Right lobe of liver (tissue), 4 donors: ENCODE results near the gene TRAPPC2.

ENCODE experiments used
- CTCF ChIP-seq, 4 donors: fragments of 200-600 bp in 3 of 4; fragments of 450-650 bp in 1 of 4; IDR thresholded peaks; one replicate each; pipeline versions ENCODE4 v1.5.1 to v1.8.0; 2016 to 2022; ENCODE audit warnings: antibody characterized with exemption in 4 of 4, mild to moderate bottlenecking in 2 of 4
- POLR2A ChIP-seq: fragments of 450-650 bp; IDR thresholded peaks from one replicate; pipeline ENCODE4 v1.6.1; 2017; ENCODE audit warnings: antibody characterized with exemption, mild to moderate bottlenecking
- donor health status: DM: no; HTN: no; CAD: no.
- donor health status: DM: no; HTN: no; CAD: no.
- donor health status: DM: no; HTN: yes; CAD: no.

DNA sequence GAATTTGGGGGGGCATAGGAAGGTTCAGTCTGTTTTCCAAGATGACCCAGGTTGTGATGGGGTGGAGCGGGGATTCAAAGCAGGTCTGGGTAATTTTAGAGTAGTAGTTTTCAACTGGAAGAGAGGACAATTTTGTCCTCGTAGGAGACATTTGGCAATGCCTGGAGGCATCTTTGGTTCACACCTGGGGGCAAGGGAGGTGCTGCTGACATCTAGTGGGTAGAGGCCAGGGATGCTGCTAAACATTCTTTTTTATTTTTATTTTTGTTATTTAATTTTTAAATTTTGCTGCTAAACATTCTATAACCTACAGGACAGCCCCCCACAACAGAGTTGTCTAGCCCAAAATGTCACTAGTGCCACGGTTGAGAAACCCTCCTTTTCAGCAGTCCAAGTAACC lies 43.6 kb downstream of the TRAPPC2 start:
- TF ChIP-seq CTCF (IDR thresholded peaks at IDR 0.05), result no peak
- no peak for TF ChIP-seq POLR2A
